NCI-H774 (cell line): ENCODE measurements around the gene ASCC2.

Experiments
- DNase-seq: peaks from one replicate; lab custom pipeline; 2025; lab: John Stamatoyannopoulos, UW

The ASCC2 gene

GRCh38 chr22:29786031-29786430, 52.0 kb downstream of the ASCC2 start:
- DNase-seq, result no peak

GRCh38 chr22:29784451-29785361, 53.4 kb downstream of the ASCC2 start:
- DNase-seq, result no peak

- DNase-seq, result no peak
Measured at GRCh38 chr22:29782061-29782845, 55.8 kb downstream of the ASCC2 start.

DNA sequence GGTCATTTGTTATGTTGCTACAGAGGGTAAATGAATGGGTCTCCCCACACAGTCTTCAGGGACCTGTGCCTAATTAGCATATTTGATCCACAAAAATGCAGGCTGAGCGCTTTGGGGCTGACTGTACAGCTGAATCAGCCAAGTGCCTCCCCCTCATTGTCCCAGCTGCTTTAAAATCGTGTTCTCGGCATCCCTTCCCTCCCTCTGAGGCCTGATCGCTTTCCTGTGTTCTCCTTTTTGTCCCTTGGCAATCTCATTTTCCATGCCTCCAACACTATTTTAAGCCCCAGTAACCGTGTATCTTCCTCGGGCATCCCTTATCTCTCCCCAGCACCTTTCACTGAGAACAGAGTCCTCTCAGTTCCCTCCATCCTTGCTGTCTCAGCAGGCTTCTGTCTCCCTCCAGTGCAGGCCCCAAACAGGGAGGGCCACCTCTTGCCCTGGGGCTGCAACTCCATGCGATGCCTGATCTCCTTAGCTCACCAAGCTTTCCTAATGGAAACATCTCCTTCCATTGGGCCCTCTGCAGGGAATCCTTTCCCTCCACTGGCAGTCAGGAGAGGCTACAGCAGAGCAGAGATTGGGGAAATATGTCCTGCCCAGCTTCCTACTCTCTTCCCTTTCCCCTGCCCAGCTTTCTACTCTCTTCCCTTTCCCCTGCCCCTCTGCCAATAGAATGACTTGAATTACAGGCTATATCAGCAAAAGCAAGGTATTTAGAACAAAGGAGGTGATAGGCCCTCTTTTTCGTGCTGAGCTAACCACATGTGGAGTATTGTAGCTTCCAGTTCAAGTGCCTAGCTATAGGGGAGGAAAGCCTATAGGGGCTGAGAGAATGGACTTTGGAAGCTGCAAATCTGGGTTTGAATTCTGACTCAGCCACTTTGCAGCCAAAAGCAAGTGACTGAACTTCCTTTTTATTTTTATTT, 57.1 kb downstream of the ASCC2 start:
- DNase-seq, result no peak

- no peak for DNase-seq
Measured at GRCh38 chr22:29780220-29780619, 57.9 kb downstream of the ASCC2 start.

GRCh38 chr22:29773233-29773632, 64.8 kb downstream of the ASCC2 start:
- no peak for DNase-seq

DNA sequence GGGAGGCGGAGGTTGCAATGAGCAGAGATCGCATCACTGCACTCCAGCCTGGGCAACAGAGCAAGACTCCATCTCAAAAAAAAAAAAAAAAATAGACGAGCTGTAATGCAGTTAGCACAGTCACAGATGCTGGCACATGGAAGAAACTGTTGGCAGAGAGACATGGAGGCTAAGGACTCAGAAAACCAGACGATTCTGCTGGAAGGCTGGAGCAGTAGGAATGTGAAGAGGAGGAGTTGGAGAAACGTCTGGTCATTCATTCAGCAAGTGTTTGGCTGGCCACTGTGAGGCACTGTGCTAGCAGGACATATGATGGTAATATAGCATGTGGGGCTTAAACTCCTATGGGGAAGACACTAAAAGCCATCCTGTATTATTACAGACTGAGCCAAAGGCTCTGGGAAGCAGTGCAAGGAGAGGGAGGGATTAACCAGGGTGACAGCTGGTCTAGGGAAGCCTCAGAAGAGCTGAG, 65.9 kb downstream of the ASCC2 start:
- no peak for DNase-seq

GRCh38 chr22:29769723-29770321, 68.3 kb downstream of the ASCC2 start:
- DNase-seq, result no peak

DNA sequence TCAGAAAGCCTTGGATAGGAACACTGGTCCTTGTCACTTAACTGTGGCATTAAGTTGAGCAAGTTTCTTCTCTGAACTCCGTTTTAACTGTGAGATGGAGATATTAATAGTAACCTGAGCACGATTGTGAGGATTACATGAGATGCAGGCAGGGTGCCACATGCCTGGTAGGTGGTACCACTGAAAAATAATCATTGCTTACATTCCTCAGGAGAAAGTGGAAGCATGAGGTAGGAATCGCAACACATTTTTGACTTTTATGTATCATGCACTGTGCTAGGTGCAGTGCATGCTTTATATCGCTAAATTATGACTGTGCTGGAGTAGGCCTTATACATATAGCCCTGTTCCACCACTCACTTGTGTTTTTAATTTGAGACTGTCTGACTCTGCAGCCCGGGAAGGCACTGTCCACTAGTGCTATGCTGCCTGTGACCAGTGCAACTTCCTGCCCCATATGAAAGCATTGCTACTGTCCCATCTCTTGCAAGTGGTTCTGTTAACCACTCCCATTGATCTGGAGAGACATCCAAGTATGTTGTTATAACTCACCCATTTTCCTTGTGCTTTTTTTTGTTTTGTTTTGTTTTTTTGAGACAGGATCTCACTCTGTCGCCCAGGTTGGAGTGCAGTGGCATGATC, 69.9 kb downstream of the ASCC2 start:
- no peak for DNase-seq

- peak; percentile 57 for DNase-seq
Measured at GRCh38 chr22:29767171-29768051, 70.7 kb downstream of the ASCC2 start, which contains the start of gene UQCR10. Gene UQCR10, plus strand, starts transcription at chr22:29767369. Its CDS starts 30 bp downstream, at chr22:29767399.

DNA sequence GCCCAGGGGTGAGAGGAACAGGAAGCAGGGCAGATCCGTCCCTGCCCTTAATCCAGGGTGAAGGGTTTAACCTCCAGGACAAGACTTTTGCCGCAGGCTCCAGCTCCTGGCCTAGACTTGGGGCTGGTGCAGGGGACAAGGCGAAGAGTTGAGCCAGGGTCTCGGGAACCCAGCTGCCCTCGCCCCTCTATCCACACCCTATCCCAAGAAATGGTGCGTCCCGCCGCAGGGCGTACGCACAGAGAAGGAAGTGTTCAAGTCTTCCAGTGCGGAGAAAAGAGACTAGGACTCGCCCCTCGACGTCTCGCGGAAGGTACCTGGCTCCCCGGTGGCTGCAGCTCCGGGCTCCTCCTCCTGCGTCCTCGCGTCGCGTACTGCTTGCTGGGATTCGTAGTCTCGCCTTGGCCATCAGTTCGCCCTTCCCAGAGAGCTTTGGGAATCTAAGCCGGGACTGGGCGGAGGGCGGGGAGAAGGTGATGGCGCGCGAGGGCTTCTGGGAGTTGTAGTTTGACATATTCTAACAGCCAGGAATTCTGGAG, 71.4 kb downstream of the ASCC2 start, which contains the start of gene ZMAT5:
TSS of gene ZMAT5 (minus strand) at position 376 of the 539 bp plus-strand sequence. CDS start 18,463 bp downstream, outside the sequence.
- peak; percentile 79 for DNase-seq

DNA sequence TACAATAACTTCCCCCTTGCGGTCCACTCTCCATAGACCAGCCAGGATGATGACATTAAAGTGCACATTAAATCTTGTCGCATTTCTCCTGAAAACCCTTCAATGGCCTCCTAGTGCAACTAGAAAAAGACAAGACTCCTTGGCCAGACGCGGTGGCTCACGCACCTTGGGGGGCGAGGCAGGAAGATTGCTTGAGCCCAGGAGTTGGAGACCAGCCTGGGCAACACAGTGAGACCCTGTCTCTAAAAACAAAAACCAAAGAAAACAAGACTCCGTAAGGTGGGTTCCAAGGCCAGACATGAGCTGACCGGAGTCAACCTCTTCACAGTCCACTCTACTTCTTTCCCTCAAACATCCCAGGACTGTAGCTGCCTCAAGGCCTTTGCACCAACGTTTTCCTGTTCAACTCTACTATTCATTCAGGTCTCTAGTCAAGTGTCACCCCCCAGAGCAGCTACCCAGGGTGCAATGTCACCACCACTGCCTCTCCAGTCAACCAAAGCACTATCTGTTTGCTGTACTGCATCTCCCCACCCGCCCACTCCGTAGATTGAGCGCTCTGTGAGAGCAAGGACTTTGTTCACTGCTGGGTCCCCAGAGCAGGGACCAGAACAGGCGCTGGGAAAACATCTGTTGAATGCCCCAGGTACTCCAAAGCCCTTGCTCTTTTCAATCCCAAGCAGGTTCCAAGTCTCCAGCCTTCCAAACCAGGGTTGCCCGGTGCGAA, 72.0 kb downstream of the ASCC2 start:
- no peak for DNase-seq

DNA sequence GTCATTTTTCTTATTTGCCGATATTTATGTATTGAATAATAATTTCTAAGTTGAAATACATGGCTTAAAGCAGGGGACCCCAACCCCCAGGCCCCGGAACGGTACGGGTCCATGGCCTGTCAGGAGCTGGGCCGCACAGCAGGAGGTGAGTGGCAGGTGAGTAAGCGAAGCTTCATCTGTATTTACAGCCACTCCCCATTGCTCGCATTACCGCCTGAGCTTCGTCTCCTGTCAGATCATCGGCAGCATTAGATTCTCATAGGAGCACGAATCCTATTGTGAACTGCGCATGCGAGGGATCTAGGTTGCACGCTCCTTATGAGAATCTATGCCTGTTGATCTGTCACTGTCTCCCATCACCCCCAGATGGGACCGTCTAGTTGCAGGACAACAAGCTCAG, 75.8 kb downstream of the ASCC2 start:
- peak; percentile 36 for DNase-seq

DNA sequence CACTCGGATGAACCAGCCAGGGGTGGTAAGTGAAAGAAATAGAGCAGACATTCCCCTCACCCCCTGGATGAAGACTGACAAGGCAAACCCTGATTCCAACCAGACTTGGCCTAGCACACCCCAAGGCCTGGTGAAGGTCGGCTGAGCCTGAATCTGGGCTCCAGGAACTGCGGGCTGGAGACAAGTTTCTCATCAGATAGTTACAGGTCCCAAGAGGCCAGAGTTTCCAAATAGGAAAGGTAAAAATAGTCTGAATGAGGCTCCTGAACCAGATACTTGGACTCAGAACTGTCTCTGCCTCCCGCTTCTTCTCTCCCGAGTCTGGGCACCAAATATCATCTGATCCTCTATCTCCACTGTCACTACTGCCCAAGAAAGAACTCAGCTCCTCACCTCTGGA, 79.1 kb downstream of the ASCC2 start:
- no peak for DNase-seq

GRCh38 chr22:29758068-29758622, 79.9 kb downstream of the ASCC2 start:
- DNase-seq, result no peak

DNA sequence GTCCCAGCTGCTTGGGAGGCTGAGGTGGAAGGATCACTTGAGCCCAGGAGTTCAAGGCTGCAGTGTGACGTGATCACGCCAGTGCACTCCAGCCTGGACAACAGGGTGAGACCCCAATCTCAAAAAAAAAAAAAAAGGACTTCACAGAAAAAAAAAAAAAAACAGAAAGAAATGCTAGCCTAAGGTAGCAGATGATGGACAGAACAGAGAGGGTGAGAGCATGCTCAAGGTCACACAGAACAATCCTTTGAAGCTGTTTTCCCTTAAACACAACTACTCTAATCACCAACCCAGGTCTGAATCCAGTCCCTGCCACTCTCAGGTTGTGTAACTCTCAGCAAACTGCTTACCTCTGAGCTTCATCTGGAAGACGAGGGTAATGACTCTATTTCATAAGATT, 81.0 kb downstream of the ASCC2 start:
- no peak for DNase-seq

- DNase-seq, result no peak
Measured at GRCh38 chr22:29756341-29756740, 81.7 kb downstream of the ASCC2 start.

DNA sequence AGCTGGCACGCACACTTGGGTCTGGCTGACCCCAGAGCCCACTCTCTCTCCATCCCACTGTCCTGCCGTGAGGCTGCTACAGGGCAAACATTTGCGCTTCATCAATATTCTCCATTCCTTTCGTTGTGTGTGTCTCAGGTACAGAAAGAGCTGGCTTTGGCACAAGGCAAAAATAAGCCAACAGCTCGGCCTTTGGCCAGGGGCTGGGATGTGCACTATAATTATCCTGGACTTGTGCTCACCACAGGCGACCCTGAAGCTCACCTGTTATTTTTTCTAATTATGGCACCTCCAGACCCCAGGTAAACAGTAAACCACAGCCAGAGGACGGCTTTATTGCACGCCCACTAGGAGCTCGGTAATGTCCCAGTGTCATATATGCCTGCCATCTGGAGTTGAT, 82.2 kb downstream of the ASCC2 start:
- no peak for DNase-seq
